PC-9 (cell line): ENCODE measurements around the gene GUCY1A2.

Source experiments
- CTCF ChIP-seq: fragments of 200-600 bp; sonication (generic); conservative IDR thresholded peaks from 2 replicates; pipeline ENCODE4 v1.6.1; 2017; ENCODE audit warnings: mixed run types, antibody characterized with exemption, mild to moderate bottlenecking, moderate library complexity
- EZH2 ChIP-seq: fragments of 200-600 bp; sonication (generic); IDR thresholded peaks from 2 replicates; pipeline ENCODE4 v1.8.0; 2017; ENCODE audit warnings: antibody characterized with exemption, low read depth

DNA sequence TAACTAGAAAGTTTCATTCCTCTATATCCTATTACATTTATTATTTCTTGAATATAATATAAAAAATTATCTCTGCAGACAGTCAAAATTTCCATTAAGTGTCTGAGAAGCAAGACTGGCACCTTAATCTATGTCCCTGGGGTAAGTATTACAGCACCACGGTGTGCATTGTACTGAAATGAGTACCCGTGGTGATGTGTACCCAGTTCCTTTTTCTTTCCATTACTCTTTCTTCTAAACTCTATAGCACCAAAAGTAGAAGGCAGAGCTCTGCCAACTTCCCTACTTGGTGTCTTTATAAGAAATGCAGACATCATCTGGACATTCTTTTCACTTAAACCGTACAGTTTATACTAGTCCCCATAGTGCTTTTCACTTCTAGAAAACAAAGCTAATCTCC, 161.7 kb downstream of the GUCY1A2 start:
- no peak for TF ChIP-seq CTCF
- no peak for TF ChIP-seq EZH2
